OCI-LY3 (cell line): ENCODE data around the gene PRKCD.

ENCODE experiments used
- H2AFZ ChIP-seq: fragments of 200-600, 300-600 bp; shearing (Covaris generic); 2 replicates; pipeline ENCODE4 v1.6.0; 2014; ENCODE audit warnings: antibody characterized with exemption, low read depth, low read length
- H3K27ac ChIP-seq: fragments of 200-600, 300-600 bp; sonication (generic); 2 replicates; pipeline ENCODE4 v1.5.1; 2014; ENCODE audit warnings: mild to moderate bottlenecking, low read length, moderate library complexity, mixed read lengths
- H3K27me3 ChIP-seq: fragments of 200-600, 300-600 bp; sonication (generic); 2 replicates; pipeline ENCODE4 v1.6.1; 2014; ENCODE audit warnings: low read depth, low read length, mixed read lengths
- H3K36me3 ChIP-seq: fragments of 200-600, 300-600 bp; sonication (generic); replicated peaks from 2 replicates; pipeline ENCODE3; 2014; ENCODE audit warnings: low read depth, low read length, mixed read lengths
- H3K4me1 ChIP-seq: fragments of 300-600, 200-600 bp; sonication (generic); 2 replicates; pipeline ENCODE4 v1.6.1; 2014; ENCODE audit warnings: low read length, mixed read lengths
- H3K4me2 ChIP-seq: fragments of 200-600, 300-600 bp; sonication (generic); 2 replicates; pipeline ENCODE4 v1.6.1; 2014; ENCODE audit warnings: low read length, mixed read lengths
- H3K4me3 ChIP-seq: fragments of 300-600, 200-600 bp; sonication (generic); 2 replicates; pipeline ENCODE4 v1.5.1; 2014; ENCODE audit warnings: antibody characterized with exemption, mild to moderate bottlenecking, low read length, moderate library complexity
- H3K79me2 ChIP-seq: fragments of 300-600, 200-600 bp; shearing (Covaris generic); 2 replicates; pipeline ENCODE4 v1.6.1; 2014; ENCODE audit warnings: mild to moderate bottlenecking, low read length, mixed read lengths
- H3K9ac ChIP-seq: fragments of 300-600, 200-600 bp; shearing (Covaris generic); 2 replicates; pipeline ENCODE4 v1.6.0; 2014; ENCODE audit warnings: mild to moderate bottlenecking, low read length, moderate library complexity
- H3K9me3 ChIP-seq: fragments of 200-600, 300-600 bp; shearing (Covaris generic); 2 replicates; pipeline ENCODE4 v1.6.1; 2014; ENCODE audit warnings: low read length, mixed read lengths; ENCODE audit not compliant: insufficient read depth
- H4K20me1 ChIP-seq: fragments of 200-600, 300-600 bp; sonication (generic); 2 replicates; pipeline ENCODE4 v1.6.1; 2016; ENCODE audit warnings: low read length, mixed read lengths; ENCODE audit not compliant: insufficient read depth
- EZH2phosphoT487 ChIP-seq: fragments of 200-600 bp; shearing (Covaris generic); IDR thresholded peaks from 2 replicates; pipeline ENCODE4 v1.6.1; 2018; ENCODE audit warnings: antibody characterized with exemption, mixed run types, low read depth
- TF ChIP-seq, protein P1 (sequence below): fragments of 200-600, 300-600 bp; sonication (generic); IDR thresholded peaks from 2 replicates; pipeline ENCODE4 v1.5.1; 2014; ENCODE audit warnings: antibody characterized with exemption, low read length, low read depth

PRKCD gene

DNA sequence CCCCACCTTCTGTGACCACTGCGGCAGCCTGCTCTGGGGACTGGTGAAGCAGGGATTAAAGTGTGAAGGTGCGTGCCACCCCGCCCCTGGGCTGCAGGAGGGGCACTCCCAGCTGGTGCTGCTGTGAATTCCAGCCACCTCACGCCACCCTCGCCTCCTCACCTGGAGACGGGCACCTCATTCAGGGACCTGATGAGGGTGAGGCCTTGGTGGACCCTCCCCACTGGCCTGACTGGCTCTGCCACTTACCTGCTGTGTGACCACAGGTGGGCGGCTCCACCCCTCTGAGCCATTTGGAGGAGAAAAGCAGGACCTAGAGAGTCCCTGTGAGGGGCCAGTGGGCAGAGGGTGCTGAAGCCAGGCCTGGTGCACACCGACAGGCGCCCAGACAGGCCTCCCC is 22.5 kb downstream of the PRKCD start:
- TF ChIP-seq, protein P1, sequence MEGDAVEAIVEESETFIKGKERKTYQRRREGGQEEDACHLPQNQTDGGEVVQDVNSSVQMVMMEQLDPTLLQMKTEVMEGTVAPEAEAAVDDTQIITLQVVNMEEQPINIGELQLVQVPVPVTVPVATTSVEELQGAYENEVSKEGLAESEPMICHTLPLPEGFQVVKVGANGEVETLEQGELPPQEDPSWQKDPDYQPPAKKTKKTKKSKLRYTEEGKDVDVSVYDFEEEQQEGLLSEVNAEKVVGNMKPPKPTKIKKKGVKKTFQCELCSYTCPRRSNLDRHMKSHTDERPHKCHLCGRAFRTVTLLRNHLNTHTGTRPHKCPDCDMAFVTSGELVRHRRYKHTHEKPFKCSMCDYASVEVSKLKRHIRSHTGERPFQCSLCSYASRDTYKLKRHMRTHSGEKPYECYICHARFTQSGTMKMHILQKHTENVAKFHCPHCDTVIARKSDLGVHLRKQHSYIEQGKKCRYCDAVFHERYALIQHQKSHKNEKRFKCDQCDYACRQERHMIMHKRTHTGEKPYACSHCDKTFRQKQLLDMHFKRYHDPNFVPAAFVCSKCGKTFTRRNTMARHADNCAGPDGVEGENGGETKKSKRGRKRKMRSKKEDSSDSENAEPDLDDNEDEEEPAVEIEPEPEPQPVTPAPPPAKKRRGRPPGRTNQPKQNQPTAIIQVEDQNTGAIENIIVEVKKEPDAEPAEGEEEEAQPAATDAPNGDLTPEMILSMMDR, result no peak
- no peak for TF ChIP-seq EZH2phosphoT487

DNA sequence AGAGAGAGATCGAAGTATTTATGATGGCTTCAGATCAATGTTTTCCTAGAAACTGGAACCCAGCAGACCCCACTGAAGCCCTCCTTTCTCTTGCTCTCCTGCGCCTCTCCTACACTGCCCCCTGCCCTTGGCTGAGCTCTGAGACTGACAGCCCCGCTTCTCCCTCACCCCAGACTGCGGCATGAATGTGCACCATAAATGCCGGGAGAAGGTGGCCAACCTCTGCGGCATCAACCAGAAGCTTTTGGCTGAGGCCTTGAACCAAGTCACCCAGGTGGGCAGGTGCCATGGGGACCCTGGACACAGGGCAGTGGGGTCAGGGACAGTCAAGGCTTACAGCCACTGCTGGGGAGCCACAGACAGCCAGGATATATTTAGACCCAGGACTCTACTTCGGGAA is 23.7 kb downstream of the PRKCD start:
- Histone ChIP-seq H3K36me3 (peaks cover 79% of the 10 kb centered on the region), H3K79me2 (no peaks in the 10 kb centered on the region), H3K27ac (no peak overlapping the region), H4K20me1 (peaks cover 10% of the 10 kb centered on the region), H3K4me1 (peaks cover 21% of the 10 kb centered on the region), H3K9ac (no peak overlapping the region), H3K4me3 (no peak overlapping the region), H2AFZ (no peak overlapping the region), H3K27me3 (no peaks in the 10 kb centered on the region), H3K4me2 (no peak overlapping the region), H3K9me3 (no peaks in the 10 kb centered on the region)
- TF ChIP-seq, protein P1, result no peak
- TF ChIP-seq EZH2phosphoT487, result no peak

More for the DNA sequence above, 22.5 kb downstream of the PRKCD start:
- Histone ChIP-seq H3K27me3 (no peaks in the 10 kb centered on the region), H3K9ac (no peak overlapping the region), H3K4me2 (no peak overlapping the region), H3K9me3 (no peaks in the 10 kb centered on the region), H3K79me2 (no peaks in the 10 kb centered on the region), H3K4me3 (no peak overlapping the region), H2AFZ (no peak overlapping the region), H3K27ac (no peak overlapping the region), H3K4me1 (peaks cover 28% of the 10 kb centered on the region), H3K36me3 (peaks cover 81% of the 10 kb centered on the region), H4K20me1 (peaks cover 18% of the 10 kb centered on the region)

DNA sequence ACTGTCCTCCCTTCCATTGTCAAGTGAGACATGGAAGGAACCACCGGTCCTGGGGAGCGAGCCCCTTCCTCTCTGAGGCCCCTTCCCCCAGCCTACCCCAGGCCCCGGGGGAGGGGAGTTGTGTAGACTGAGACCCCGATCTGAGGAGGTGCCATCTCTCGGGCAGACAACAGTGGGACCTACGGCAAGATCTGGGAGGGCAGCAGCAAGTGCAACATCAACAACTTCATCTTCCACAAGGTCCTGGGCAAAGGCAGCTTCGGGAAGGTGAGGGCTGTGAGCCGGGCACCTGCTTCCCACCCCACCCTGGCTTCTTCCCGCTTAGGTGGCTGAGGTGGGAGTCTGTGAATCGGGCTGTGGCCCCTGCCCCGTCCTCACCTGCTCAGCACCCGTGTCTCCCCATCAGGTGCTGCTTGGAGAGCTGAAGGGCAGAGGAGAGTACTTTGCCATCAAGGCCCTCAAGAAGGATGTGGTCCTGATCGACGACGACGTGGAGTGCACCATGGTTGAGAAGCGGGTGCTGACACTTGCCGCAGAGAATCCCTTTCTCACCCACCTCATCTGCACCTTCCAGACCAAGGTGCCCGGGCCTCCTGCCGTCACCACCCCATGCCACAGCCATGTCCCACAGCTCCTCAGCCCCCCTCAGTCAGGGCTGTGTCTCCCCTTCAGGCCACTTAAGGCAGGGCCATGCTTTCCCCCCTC is 24.9 kb downstream of the PRKCD start:
- H3K27me3 ChIP-seq, result no peaks in the 10 kb centered on the region
- no peak overlapping the region for H3K4me3 ChIP-seq
- H3K27ac ChIP-seq, result no peak overlapping the region
- no peaks in the 10 kb centered on the region for H3K79me2 ChIP-seq
- H4K20me1 ChIP-seq, result peaks cover 10% of the 10 kb centered on the region
- H3K36me3 ChIP-seq, result peaks cover 77% of the 10 kb centered on the region
- peaks cover 9% of the 10 kb centered on the region for H3K4me1 ChIP-seq
- H3K9ac ChIP-seq, result no peak overlapping the region
- no peak overlapping the region for H3K4me2 ChIP-seq
- no peak overlapping the region for H2AFZ ChIP-seq
- no peaks in the 10 kb centered on the region for H3K9me3 ChIP-seq
- TF ChIP-seq, protein P1, result no peak
- no peak for TF ChIP-seq EZH2phosphoT487

DNA sequence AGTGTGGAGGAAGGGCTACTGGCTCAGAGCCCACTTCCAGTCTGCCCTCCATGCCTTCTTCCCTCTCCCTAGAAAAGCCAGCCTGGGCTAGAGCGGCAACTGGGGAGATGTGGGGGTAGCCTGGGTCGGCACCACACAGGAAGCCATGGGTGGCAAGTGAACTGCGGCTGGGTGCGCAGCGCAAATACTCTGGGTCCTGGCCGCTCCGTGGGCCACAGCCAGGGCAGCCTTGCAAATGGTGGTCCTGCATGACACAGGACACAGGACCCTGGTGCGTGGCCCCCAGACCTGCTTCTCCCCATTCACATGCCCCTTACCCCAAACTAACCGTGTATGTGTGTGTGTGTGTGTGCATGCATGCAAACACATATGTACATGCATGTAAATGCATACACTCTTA is 25.7 kb downstream of the PRKCD start:
- Histone ChIP-seq H3K79me2 (no peaks in the 10 kb centered on the region), H3K27me3 (no peaks in the 10 kb centered on the region), H3K27ac (no peak overlapping the region), H3K36me3 (peaks cover 73% of the 10 kb centered on the region), H3K9me3 (no peaks in the 10 kb centered on the region), H3K4me2 (no peak overlapping the region), H2AFZ (no peak overlapping the region), H3K9ac (no peak overlapping the region), H3K4me3 (no peak overlapping the region), H3K4me1 (peaks cover 1% of the 10 kb centered on the region), H4K20me1 (peaks cover 2% of the 10 kb centered on the region; the same call in 1 of the 2 replicates)
- no peak for TF ChIP-seq EZH2phosphoT487
- TF ChIP-seq, protein P1, result no peak
